Testis (tissue), 3 donors: ENCODE data around the gene MOB4. TPM values are rescaled to one million over a fixed set of nuclear protein-coding genes. Genes with fewer than 3 reads are reported as not detected.

Experiments
- DNase-seq: peaks from one replicate; pipeline ENCODE4 v3.0.0-alpha.2; 2019
- H3K27ac ChIP-seq, 2 donors: fragments of 200-600 bp; sonication (generic); one replicate each; pipeline ENCODE4 v1.5.1; 2019
- H3K27me3 ChIP-seq: fragments of 200-600 bp; sonication (generic); one replicate; pipeline ENCODE4 v1.5.1; 2019
- H3K36me3 ChIP-seq: fragments of 200-600 bp; sonication (generic); one replicate; pipeline ENCODE4 v1.5.1; 2017; ENCODE audit warnings: low read depth; ENCODE audit errors: missing control alignments
- H3K4me1 ChIP-seq: fragments of 200-600 bp; sonication (generic); one replicate; pipeline ENCODE4 v1.5.1; 2019
- H3K4me3 ChIP-seq, 2 donors: fragments of 200-600 bp; sonication (generic); one replicate each; pipeline ENCODE4 v1.5.1; 2017 to 2019
- H3K9me3 ChIP-seq: fragments of 200-600 bp; sonication (generic); one replicate; pipeline ENCODE4 v1.5.1; 2017
- CTCF ChIP-seq, 3 experiments: fragments of 450-650 bp in 2 of 3; fragments of 200-600 bp in 1 of 3; sonication (generic) in 1 of 3; IDR thresholded peaks; one replicate each; pipeline ENCODE4 v1.5.1; 2016 to 2019; ENCODE audit warnings: antibody characterized with exemption in 3 of 3, mild to moderate bottlenecking in 2 of 3, moderate library complexity in 1 of 3
- POLR2A ChIP-seq: fragments of 450-650 bp; IDR thresholded peaks from one replicate; pipeline ENCODE4 v1.6.1; 2017; ENCODE audit warnings: antibody characterized with exemption, mild to moderate bottlenecking, moderate library complexity
- WGBS, 2 donors: methylation state at CpG; one replicate each; pipeline ENCODE4 v1.1.5; 2018; 5-methylcytosine and 5-hydroxymethylcytosine counted together
- intact Hi-C: fragments of 100-400 bp; cut with DNase I; formaldehyde crosslinking; loops from one replicate; pipeline ENCODE4 v1.15.1; 2023; ENCODE audit warnings: low total_unique reads
- polyA plus RNA-seq: library from polyadenylated mRNA; stranded (reverse); fragments of 350-450 nt; fragmentation: Illumina TruSeq; extraction: RNeasy Lipid Tissue Mini Kit (QIAGEN cat#74804); gene quantifications from one replicate; pipeline ENCODE4 v1.2.3, GENCODE V29; 2014; ENCODE audit warnings: low read depth, low replicate concordance; ENCODE audit not compliant: insufficient read depth
- total RNA-seq, 2 donors: library from RNA; depleted of rRNA; stranded (reverse); fragments of >200 nt; gene quantifications; one replicate each; pipeline ENCODE4 v1.2.3, GENCODE V29; 2016

Gene MOB4
- total and polyA plus RNA-seq, 3 donors from 2014 or later, result 10.7 to 17.6 (median 13.8) TPM

DNA sequence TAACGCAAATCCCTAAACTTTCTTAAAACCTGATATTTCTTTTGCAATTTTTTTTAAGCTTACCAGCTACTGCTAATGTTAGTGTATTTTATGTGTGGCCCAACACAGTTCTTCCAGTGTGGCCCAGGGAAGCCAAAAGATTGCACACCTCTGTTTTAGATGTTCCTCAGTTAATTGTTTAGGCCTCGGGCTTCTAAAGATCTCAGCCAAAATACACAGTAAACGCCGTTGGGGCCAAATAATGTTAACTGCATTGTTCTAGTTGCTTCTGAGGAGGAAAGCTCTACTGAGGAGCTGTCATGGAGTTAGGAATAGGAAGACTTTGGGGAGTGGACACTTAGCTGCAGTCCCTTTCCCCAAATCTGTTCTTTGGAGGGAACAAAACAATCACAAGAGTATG lies 13.7 kb upstream of the MOB4 start:
- H3K4me3 ChIP-seq, result no peak overlapping the region
- H3K4me1 ChIP-seq, result peaks cover 24% of the 10 kb centered on the region
- H3K9me3 ChIP-seq, result no peaks in the 10 kb centered on the region
- no peaks in the 10 kb centered on the region for H3K27me3 ChIP-seq
- no peak for DNase-seq
- H3K36me3 ChIP-seq, result no peaks in the 10 kb centered on the region
- TF ChIP-seq CTCF (IDR thresholded peaks at IDR 0.05) (no peak), POLR2A (no peak)
- WGBS, 2 donors, result 45 to 57% methylated on average over 4 of the region's 4 CpGs
- peak overlapping the region in 1 of 2 donors; percentile 0 for H3K27ac ChIP-seq
- intact Hi-C loops, result no loop called here

DNA sequence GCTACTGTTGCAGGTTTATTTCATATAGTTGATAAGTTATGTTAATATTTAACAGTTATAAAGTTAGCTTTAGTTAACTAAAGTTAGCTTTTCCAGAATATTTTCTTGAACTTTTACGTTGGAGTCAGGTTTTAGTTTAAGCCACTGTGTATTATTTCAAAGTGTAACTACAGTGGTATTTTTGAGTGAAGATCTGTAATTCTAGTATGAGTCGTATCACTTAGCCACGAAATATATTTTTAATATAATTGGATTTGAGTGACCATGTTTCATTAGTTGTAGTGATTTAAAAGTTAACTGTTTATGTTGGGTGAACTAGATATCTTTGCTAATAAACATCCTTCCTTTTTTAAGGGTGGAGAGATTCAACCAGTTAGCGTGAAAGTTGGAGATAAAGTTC lies 13.2 kb upstream of the MOB4 start:
- H3K4me1 ChIP-seq, result peaks cover 20% of the 10 kb centered on the region
- intact Hi-C loops, result no loop called here
- WGBS, 2 donors, result 79 to 81% methylated on average over 4 of the region's 4 CpGs
- H3K27me3 ChIP-seq, result no peaks in the 10 kb centered on the region
- H3K4me3 ChIP-seq, result no peak overlapping the region
- no peaks in the 10 kb centered on the region for H3K36me3 ChIP-seq
- TF ChIP-seq POLR2A, result no peak
- no peak for TF ChIP-seq CTCF (IDR thresholded peaks at IDR 0.05)
- H3K27ac ChIP-seq, result peak overlapping the region in 1 of 2 donors; percentile 0
- no peaks in the 10 kb centered on the region for H3K9me3 ChIP-seq
- DNase-seq, result no peak

DNA sequence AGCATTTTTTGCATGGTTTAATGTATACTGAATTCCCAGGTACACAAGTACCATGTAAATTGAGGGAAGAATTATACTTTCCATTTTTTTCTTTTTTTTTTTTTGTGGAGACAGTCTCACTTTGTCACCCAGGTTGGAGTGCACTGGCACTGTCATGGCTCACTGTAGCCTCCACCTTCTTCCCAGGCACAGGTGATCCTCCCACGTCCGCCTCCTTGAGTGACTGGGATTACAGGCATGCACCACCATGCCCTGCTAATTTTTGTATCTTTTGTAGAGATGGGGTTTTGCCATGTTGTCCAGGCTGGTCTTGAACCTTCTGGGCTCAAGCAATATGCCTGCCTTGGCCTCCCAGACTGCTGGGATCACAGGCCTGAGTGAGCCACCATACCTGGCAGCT lies 11.9 kb upstream of the MOB4 start:
- Histone ChIP-seq H3K4me1 (peaks cover 12% of the 10 kb centered on the region), H3K27me3 (no peaks in the 10 kb centered on the region), H3K9me3 (no peaks in the 10 kb centered on the region), H3K27ac (no peak overlapping the region), H3K36me3 (no peaks in the 10 kb centered on the region), H3K4me3 (no peak overlapping the region)
- intact Hi-C loops, result no loop called here
- TF ChIP-seq POLR2A (no peak), CTCF (IDR thresholded peaks at IDR 0.05) (no peak)
- DNase-seq, result no peak
- WGBS, 2 donors, result 98% methylated on average over 2 of the region's 2 CpGs

- Histone ChIP-seq H3K36me3 (no peaks in the 10 kb centered on the region), H3K4me3 (no peak overlapping the region), H3K27me3 (no peaks in the 10 kb centered on the region), H3K27ac (no peak overlapping the region), H3K4me1 (peaks cover 12% of the 10 kb centered on the region), H3K9me3 (no peaks in the 10 kb centered on the region)
- 86 to 90% methylated on average over 6 of the region's 6 CpGs for WGBS, 2 donors
- DNase-seq, result no peak
- no peak for TF ChIP-seq POLR2A
- TF ChIP-seq CTCF (IDR thresholded peaks at IDR 0.05), result no peak
- intact Hi-C loops, result no loop called here
These were observed 11.4 kb upstream of the MOB4 start for GRCh38 chr2:197504512-197504911.

- 71 to 79% methylated on average over 5 of the region's 5 CpGs for WGBS, 2 donors
- no peak overlapping the region for H3K4me3 ChIP-seq
- no peaks in the 10 kb centered on the region for H3K9me3 ChIP-seq
- peaks cover 6% of the 10 kb centered on the region for H3K4me1 ChIP-seq
- intact Hi-C loops, result no loop called here
- no peaks in the 10 kb centered on the region for H3K27me3 ChIP-seq
- TF ChIP-seq CTCF (IDR thresholded peaks at IDR 0.05) (no peak), POLR2A (no peak)
- no peak for DNase-seq
- no peaks in the 10 kb centered on the region for H3K36me3 ChIP-seq
- H3K27ac ChIP-seq, result no peak overlapping the region
These were observed 9.2 kb upstream of the MOB4 start for GRCh38 chr2:197506658-197507057.
